ENCODE data around the gene PCSK1N.

PCSK1N gene

DNA sequence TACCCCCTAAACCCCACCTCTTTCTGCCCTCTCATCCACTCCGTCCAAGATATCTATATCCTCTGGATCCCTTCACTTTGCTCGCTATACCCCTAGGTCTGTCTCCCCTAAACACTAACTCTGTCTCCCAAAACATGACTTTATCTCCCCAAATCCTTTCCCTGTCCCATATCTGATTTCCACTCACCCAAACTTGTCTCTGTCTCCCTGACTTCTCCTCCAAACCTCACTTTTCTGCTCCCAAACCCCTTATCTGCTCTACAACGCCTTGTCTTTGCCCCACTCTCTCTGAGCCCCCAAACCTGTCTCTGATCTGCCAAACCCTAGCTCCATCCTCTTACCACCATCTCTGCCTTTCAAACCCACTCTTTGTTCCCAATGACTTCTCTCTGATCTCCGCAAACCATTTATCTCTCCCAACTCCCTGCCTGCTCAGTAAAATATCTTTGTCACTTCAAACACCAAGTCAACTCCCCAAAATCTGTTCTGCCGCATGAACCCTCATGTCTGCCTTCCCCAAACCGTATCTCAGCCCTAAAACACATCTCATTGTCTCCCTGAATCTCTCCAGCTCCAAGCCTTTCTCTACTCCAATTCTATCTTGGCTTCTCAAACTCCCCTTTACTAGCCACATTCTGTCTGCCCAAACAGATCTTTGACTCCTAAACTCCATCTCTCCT lies 48.4 kb downstream of the PCSK1N start:
- Mint-ChIP-seq H3K27me3 (peaks cover 40% of the 10 kb centered on the region), H3K27ac (no peak overlapping the region), H3K9me3 (no peaks in the 10 kb centered on the region), H3K4me1 (peaks cover 10% of the 10 kb centered on the region), H3K4me3 (no peak overlapping the region), H3K36me3 (no peaks in the 10 kb centered on the region)
- no peak for ATAC-seq

DNA sequence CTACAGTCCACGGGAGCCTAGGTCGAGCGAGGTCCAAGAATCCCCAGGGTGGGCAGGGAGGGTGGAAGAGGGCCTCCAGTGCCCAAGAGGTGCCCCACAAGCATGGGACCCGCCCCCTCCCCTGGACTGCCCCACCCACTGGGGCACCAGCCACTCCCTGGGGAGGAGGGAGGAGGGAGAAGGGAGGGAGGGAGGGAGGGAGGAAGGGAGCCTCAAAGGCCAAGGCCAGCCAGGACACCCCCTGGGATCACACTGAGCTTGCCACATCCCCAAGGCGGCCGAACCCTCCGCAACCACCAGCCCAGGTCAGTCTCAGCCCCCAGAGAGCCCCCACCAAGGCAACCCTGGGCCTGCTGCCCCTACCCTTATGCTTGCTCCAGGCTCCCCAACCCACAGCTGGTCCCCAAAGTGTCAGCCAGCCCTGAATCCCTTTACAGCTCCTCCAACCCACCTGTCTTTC lies 49.0 kb downstream of the PCSK1N start, which contains the start of gene GATA1:
Gene GATA1 (plus strand): TSS at position 250 of the 460 bp plus-strand sequence. CDS start 4,520 bp downstream, outside the sequence.
- Mint-ChIP-seq H3K4me1 (peaks cover 10% of the 10 kb centered on the region), H3K4me3 (no peak within 1 kb of the TSS), H3K27ac (no peak within 1 kb of the TSS), H3K36me3 (no peaks in the 10 kb centered on the region), H3K27me3 (peaks cover 40% of the 10 kb centered on the region), H3K9me3 (no peaks in the 10 kb centered on the region)
- ATAC-seq = no peak

DNA sequence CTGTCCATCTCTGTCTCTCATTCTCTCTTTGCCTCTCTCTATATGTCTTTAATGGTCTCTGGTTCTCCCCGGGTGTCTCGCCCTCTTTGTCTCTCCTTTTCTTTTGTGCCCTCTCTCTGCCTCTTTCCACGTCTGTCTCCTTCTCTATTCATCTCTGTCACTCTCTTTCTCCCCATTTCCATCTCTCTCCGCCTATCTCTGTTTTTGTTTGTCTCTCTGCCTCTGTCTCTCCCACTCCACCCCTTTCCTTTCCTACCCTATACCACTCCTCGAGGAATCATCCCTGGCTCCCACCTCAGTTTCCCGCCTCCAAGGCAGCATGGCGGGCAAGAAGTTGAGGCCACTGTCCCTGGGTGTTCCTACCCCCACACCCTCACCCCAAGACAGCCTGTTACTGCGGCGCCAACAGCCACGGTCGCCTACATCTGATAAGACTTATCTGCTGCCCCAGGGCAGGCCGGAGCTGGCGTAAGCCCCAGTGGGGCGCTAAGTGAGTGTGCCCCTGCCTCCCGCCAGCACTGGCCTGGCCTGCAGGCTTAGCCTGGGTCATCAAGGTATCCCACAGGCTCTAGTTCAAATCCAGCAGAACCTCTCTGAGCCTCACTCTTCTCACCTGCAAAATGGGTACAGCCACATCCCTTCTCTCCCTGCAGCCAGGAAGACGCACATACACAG lies 49.7 kb downstream of the PCSK1N start:
- Mint-ChIP-seq H3K4me3 (no peak overlapping the region), H3K27ac (no peak overlapping the region), H3K4me1 (peaks cover 10% of the 10 kb centered on the region), H3K27me3 (peaks cover 40% of the 10 kb centered on the region), H3K9me3 (no peaks in the 10 kb centered on the region), H3K36me3 (no peaks in the 10 kb centered on the region)
- ATAC-seq = no peak

DNA sequence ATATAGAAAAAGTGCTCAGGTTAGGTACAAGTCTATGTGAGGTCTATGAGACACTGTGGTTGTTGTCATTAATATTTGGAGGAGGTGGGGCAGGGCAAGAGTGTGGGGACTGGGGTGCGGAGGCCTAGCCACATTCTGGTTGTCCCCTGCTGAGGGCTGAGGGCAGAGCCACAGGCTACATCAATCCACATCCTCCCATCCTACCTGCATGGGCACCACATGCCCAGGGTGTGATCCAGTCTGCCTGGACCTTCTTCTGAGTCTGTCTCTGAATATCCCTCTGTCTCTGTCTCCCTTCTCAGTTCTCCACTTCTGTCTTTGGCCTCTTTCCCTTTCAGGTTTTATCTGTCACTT lies 50.2 kb downstream of the PCSK1N start:
- no peak overlapping the region for H3K27ac Mint-ChIP-seq
- ATAC-seq = no peak
- no peak overlapping the region for H3K4me3 Mint-ChIP-seq
- no peaks in the 10 kb centered on the region for H3K9me3 Mint-ChIP-seq
- H3K36me3 Mint-ChIP-seq = no peaks in the 10 kb centered on the region
- H3K27me3 Mint-ChIP-seq = peaks cover 38% of the 10 kb centered on the region
- peaks cover 10% of the 10 kb centered on the region for H3K4me1 Mint-ChIP-seq

- Mint-ChIP-seq H3K4me1 (peaks cover 9% of the 10 kb centered on the region), H3K9me3 (no peaks in the 10 kb centered on the region), H3K27ac (no peak overlapping the region), H3K4me3 (no peak overlapping the region), H3K27me3 (peaks cover 33% of the 10 kb centered on the region), H3K36me3 (no peaks in the 10 kb centered on the region)
- ATAC-seq = no peak
Measured at GRCh38 chrX:48784726-48785125, 50.7 kb downstream of the PCSK1N start.

GRCh38 chrX:48782795-48783194 lies 52.6 kb downstream of the PCSK1N start:
- Mint-ChIP-seq H3K27me3 (peaks cover 15% of the 10 kb centered on the region), H3K36me3 (no peaks in the 10 kb centered on the region), H3K27ac (no peak overlapping the region), H3K4me1 (no peaks in the 10 kb centered on the region), H3K9me3 (no peaks in the 10 kb centered on the region), H3K4me3 (no peak overlapping the region)
- ATAC-seq = no peak

DNA sequence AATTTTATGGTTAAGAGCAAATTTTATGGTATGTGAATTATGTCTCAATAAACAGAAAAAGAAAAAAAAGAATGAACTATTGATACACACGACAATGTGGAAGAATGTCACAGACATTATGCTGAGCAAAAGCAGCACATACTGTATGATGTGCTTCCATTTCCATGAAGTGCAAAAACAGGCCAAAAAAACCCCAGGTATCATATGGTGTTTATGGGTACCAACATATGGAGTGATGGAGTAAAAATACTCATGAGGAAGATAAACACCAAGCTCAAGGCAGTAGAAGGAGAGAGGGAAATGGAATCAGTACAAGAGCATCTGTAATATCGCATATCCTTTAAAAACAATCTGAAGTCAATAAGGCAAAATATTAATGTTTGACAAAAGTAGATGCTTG lies 53.2 kb downstream of the PCSK1N start:
- Mint-ChIP-seq H3K27me3 (peaks cover 15% of the 10 kb centered on the region), H3K4me3 (no peak overlapping the region), H3K27ac (no peak overlapping the region), H3K9me3 (no peaks in the 10 kb centered on the region), H3K36me3 (no peaks in the 10 kb centered on the region), H3K4me1 (no peaks in the 10 kb centered on the region)
- no peak for ATAC-seq

DNA sequence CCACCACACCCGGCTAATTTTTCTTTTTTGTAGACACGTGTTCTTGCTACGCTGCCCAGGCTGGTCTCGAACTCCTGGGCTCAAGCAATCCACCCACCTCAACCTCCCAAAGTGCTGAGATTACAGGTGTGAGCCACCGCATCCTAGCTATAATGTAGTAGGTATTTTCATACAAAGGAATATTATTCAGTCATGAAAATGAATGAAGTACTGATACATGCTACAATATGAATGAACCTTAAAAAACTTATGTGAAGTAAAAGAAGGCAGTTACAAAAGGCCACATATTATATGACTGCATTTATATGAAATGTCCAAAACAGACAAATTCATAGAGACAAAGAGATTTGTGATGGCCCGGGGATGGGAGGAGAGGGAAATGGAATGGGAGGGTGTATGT lies 53.7 kb downstream of the PCSK1N start:
- Mint-ChIP-seq H3K27me3 (peaks cover 14% of the 10 kb centered on the region), H3K36me3 (no peaks in the 10 kb centered on the region), H3K4me1 (no peaks in the 10 kb centered on the region), H3K9me3 (no peaks in the 10 kb centered on the region), H3K27ac (no peak overlapping the region), H3K4me3 (no peak overlapping the region)
- no peak for ATAC-seq
